ENCODE data around the gene USF1. TPM values are rescaled to one million over a fixed set of nuclear protein-coding genes. Genes with fewer than 3 reads are reported as not detected.
"Not testable (repeated sequence)": the region's sequence is repeated elsewhere in the genome, so short reads cannot be mapped to it uniquely, and the experiment has no call there.

Gene USF1
- total RNA-seq, 1 experiment from 2014 or later, result 169 TPM

DNA sequence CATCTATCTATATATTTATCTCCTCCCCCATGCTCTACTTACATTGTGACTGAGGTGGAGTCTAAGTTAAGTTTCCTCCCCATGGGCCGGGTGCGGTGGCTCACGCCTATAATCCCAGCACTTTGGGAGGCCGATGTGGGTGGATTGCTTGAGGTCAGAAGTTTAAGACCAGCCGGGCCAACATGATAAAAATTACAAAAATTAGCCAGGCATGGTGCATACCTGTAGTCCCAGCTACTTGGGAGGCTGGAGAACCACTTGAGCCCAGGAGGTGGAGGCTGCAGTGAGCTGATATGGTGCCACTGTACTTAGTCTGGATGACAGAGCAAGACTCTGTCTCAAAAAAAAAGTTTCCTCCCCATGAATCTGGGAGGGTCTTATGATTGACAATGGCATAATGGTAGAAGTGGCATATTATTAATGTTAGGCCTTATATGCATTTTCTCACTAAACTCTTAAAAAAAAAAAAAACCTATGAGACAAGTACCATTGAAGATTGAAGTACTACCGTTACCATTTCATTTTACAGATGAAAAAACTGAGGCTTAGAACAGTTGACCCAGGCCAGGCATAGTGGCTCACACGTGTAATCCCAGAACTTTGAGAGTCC lies 36.1 kb downstream of the USF1 start:
- peaks cover 3% of the 10 kb centered on the region for H3K36me3 ChIP-seq (replicated peaks; ENCODE audit: control insufficient read depth, insufficient read depth, low read length)
- no peaks in the 10 kb centered on the region for H3K27me3 ChIP-seq (ENCODE audit: control insufficient read depth, insufficient read depth, low read length)
- no peak overlapping the region for H3K4me3 ChIP-seq (ENCODE audit: insufficient read depth, low read depth, low read length)
- no peak for DNase-seq

DNA sequence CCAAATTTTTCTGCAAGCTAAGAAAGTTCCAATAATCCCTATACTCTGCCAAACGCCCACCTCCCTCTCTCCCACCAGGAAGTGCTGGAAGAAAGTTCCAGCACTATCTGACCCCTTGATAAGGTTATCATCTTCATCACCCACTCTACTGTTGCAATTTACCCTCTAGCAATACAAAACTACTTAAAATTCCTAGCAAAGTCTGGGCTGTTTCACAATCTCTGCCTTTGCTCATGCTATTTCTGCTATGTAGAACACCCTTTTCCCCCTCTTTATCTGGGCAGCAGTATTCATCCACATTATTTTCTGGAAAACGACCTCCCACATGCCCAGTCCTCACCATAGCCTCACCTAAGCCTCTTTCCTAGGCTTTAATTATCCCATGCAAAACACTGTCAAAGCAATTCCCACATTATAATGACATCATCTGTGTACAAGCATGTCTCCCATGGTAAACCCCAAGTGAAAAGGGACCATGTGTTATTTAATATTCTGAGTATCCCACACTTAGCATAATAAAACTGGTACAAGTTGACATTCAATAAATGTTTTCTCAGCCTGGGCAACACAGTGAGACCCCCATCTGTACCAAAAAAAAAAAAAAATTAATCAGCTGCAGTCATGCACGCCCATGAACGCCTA lies 36.8 kb downstream of the USF1 start:
- no peaks in the 10 kb centered on the region for H3K27me3 ChIP-seq (ENCODE audit: control insufficient read depth, insufficient read depth, low read length)
- peaks cover 3% of the 10 kb centered on the region for H3K36me3 ChIP-seq (replicated peaks; ENCODE audit: control insufficient read depth, insufficient read depth, low read length)
- no peak for DNase-seq

DNA sequence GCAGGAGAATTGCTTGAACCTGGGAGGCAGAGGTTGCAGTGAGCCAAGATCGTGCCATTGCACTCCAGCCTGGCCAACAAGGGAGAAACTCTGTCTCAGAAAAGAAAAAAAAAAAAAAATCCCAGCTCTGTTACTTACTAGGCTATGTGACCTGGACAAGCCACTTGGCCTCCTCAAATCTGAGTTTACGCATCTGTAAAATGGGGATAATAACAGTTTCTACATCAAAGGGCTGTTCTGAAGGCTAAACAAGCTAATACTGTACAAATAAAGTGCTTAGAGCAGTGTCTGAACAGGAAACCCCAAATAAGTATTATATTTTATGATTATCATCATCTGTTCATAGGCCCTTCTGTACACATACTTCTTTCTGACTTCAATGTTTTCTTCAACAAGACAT lies 38.4 kb downstream of the USF1 start:
- Histone ChIP-seq H3K36me3 (replicated peaks; ENCODE audit: control insufficient read depth, insufficient read depth, low read length) (peaks cover 2% of the 10 kb centered on the region), H3K4me3 (ENCODE audit: insufficient read depth, low read depth, low read length) (no peak overlapping the region), H3K27me3 (ENCODE audit: control insufficient read depth, insufficient read depth, low read length) (no peaks in the 10 kb centered on the region)
- DNase-seq, result no peak

More for the DNA sequence above, 36.8 kb downstream of the USF1 start:
- H3K4me3 ChIP-seq (ENCODE audit: insufficient read depth, low read depth, low read length), result no peak overlapping the region

DNA sequence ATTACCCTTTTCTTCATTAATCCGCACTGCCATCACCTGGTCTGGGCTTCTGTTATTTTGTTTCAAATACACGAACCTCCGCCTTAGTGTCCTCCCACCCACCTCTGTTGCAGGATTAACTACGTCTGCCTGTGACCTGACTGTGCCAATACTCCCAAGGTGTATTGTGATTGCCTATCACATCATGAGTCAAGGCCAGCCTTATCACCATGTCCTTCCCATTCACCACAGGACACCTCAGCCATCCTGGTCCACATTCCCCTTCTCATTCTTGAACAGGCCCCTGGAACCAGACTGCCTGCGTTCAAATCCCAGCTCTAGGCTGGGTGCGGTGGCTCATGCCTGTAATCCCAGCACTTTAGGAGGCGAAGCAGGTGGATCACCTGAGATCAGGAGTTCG lies 39.2 kb downstream of the USF1 start:
- no peak overlapping the region for H3K4me3 ChIP-seq (ENCODE audit: insufficient read depth, low read depth, low read length)
- peaks cover 2% of the 10 kb centered on the region for H3K36me3 ChIP-seq (replicated peaks; ENCODE audit: control insufficient read depth, insufficient read depth, low read length)
- no peaks in the 10 kb centered on the region for H3K27me3 ChIP-seq (ENCODE audit: control insufficient read depth, insufficient read depth, low read length)
- DNase-seq, result no peak

DNA sequence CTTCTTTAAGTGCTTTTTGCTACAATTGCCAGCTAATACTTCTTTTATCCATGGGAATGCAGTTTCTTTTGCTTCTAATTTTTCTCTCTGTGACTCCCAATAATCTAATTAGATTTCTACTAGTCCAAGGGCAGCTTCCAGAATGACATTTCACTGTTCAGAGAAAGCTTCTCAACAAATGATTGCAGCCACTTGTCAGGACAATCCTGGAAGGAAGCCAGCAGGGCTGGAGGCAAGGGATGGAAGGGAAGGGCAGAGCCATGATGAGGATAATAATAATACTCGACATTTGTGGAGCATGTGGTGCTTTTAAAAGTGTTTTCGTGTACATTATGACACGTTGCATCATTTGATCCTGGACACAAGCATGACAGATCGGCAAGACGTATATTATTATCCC lies 44.3 kb downstream of the USF1 start:
- H3K27me3 ChIP-seq (ENCODE audit: control insufficient read depth, insufficient read depth, low read length), result no peaks in the 10 kb centered on the region
- no peak overlapping the region for H3K4me3 ChIP-seq (ENCODE audit: insufficient read depth, low read depth, low read length)
- no peak for DNase-seq
- peaks cover 38% of the 10 kb centered on the region for H3K36me3 ChIP-seq (replicated peaks; ENCODE audit: control insufficient read depth, insufficient read depth, low read length)

DNA sequence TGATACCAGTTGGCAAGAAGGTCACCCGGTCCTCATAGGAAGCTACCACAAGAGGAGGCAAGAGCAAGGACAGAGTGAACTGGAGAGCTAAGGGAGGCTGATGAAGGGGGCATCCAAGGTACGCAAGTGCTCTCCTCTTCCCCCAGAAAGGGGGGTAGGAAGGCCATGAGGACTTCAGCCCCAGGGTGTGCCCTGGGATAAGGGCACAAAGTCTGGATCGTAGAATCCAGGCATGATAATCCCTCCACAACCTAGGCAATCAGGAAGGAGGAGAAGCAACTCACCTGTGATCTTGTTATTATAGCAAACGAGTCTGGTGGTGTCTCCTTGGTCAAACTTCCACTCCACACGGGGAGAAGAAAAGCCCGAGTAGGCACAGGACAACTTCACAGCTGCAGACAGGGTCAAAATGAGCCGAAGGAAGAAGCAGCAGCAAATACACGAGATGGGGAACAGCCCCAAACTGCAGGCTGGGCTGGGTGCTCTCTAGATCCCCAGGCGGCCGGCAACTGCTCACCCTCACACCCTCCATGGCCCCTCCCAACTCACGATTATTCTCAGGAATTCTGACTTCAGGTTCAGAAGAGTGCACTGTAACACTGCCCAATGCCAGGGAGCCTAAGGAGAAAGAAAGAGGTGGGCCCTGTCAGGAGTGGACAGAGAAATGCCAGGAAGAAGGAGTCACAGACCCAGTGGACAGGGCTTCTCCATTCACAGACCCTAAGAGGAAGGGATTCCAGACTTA lies 44.9 kb downstream of the USF1 start:
- Histone ChIP-seq H3K4me3 (ENCODE audit: insufficient read depth, low read depth, low read length) (no peak overlapping the region), H3K27me3 (ENCODE audit: control insufficient read depth, insufficient read depth, low read length) (no peaks in the 10 kb centered on the region), H3K36me3 (replicated peaks; ENCODE audit: control insufficient read depth, insufficient read depth, low read length) (peaks cover 38% of the 10 kb centered on the region)
- DNase-seq, result no peak

DNA sequence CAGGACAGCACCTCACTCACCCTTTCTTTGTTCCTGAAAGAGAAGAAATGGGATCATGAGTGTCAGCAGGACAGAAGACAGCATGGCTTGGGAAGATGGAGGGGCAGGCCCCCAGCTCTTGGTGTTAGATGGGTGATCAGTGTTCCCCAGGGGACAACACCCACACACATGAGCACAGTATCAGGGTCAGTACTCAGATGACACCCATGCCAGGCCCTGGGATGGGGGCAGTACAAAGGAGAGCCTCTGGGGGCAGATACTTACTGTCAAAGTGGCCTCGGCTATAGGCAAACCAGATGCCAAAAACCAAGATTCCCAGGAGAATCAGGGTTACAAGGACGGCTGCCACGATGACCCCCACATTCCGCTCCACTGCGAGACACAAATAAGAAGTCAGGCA lies 46.4 kb downstream of the USF1 start:
- H3K36me3 ChIP-seq (replicated peaks; ENCODE audit: control insufficient read depth, insufficient read depth, low read length), result peaks cover 38% of the 10 kb centered on the region
- H3K4me3 ChIP-seq (ENCODE audit: insufficient read depth, low read depth, low read length), result no peak overlapping the region
- no peaks in the 10 kb centered on the region for H3K27me3 ChIP-seq (ENCODE audit: control insufficient read depth, insufficient read depth, low read length)
- DNase-seq, result no peak

DNA sequence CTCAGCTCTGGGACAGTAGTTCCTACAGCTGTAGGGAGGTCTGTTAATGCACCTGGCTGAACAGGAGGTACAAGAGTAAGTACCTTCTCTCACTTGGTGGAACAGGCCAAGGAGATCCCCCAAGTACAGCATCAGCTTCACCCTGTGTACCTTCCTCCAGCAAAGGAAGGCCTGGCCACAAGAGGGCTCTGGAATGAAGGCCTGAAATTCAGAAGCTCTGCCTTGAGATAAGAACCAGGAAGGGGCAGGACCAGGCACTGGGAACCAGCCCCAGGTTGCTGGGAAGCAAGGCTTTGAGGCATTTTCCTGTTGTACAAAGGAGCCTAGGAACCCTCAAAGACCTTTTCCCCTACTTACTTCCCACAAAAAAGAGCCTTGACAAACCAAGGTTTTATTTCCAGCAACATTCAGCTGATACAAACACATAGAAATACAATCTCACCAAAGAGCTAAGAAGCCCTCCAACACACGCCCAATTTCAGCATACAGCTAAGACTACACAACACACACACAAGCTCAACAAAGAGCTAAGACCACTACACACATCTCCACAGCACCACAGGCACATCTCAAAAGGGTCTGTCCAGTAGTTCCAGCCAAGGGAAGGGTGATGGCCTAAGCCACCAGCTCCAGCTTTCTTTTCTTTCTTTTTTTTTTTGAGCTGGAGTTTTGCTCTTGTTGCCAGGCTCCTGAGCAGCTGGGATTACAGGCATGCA lies 48.3 kb downstream of the USF1 start:
- no peak overlapping the region for H3K4me3 ChIP-seq (ENCODE audit: insufficient read depth, low read depth, low read length)
- peaks cover 38% of the 10 kb centered on the region for H3K36me3 ChIP-seq (replicated peaks; ENCODE audit: control insufficient read depth, insufficient read depth, low read length)
- DNase-seq, result peak; percentile 74
- H3K27me3 ChIP-seq (ENCODE audit: control insufficient read depth, insufficient read depth, low read length), result no peaks in the 10 kb centered on the region

DNA sequence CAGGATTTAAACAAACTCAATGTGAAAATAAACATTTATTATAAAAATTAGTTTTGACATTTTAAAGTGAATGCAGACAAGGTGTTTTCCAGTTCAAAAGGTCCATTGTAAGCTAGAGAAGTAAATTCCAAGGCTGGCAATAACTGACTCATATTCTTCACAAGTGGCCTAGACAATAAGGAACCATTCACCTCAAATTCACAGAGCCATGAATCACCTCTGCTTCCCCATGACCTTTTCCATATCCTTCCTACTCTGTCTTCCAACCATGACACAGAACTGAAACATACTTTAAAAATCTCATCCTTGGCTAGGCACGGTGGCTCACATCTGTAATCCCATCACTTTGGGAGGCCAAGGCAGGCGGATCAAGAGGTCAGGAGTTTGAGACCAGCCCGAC lies 49.6 kb downstream of the USF1 start:
- Histone ChIP-seq H3K27me3 (ENCODE audit: control insufficient read depth, insufficient read depth, low read length) (no peaks in the 10 kb centered on the region), H3K4me3 (ENCODE audit: insufficient read depth, low read depth, low read length) (no peak overlapping the region), H3K36me3 (replicated peaks; ENCODE audit: control insufficient read depth, insufficient read depth, low read length) (peaks cover 36% of the 10 kb centered on the region)
- no peak for DNase-seq

DNA sequence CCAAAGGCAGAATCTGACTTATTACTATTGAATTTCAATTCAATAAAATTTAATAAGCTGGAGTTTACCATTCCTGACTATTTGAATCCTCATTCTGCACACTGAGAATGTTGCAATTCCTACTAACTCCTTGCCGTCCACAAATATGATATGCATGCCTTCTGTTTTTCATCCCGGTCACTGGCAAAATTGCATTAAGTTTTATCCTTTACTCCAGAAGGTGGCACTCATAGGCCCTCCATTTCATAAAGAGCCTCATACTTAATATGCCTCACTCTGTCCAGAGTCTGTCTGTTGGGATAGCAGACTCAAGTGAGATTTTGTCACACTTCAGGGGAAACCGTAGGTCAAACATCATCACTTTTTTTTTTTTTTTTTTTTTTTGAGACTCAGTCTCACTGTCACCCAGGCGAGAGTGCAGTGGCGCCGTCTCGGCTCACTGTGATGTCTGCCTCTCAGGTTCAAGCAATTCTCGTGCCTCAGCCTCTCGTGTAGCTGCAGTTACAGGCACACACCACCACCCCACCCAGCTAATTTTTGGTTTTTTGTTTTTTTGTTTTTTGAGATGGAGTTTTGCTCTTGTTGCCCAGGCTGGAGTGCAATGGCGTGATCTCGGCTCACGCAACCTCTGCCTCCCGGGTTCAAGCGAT lies 52.1 kb downstream of the USF1 start:
- DNase-seq, result no peak
- H3K4me3 ChIP-seq (ENCODE audit: insufficient read depth, low read depth, low read length), result no peak overlapping the region
- peaks cover 12% of the 10 kb centered on the region for H3K36me3 ChIP-seq (replicated peaks; ENCODE audit: control insufficient read depth, insufficient read depth, low read length)
- H3K27me3 ChIP-seq (ENCODE audit: control insufficient read depth, insufficient read depth, low read length), result no peaks in the 10 kb centered on the region

DNA sequence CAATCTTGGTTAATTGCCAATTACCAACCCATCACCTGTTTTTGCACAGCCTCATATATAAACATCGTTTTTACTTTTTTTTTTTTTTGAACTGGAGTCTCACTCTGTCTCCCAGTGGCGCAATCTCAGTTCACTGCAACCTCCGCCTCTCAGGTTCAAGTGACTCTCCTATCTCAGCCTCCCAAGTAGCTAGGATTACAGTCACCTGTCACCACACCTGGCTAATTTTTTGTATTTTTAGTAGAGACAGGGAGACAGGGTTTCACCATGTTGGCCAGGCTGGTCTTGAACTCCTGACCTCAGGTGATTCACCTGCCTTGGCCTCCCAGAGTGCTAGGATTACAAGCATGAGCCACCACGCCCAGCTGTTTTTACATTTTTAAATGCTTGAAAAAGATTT lies 53.7 kb downstream of the USF1 start:
- H3K27me3 ChIP-seq (ENCODE audit: control insufficient read depth, insufficient read depth, low read length); H3K4me3 ChIP-seq (ENCODE audit: insufficient read depth, low read depth, low read length); DNase-seq; H3K36me3 ChIP-seq (replicated peaks; ENCODE audit: control insufficient read depth, insufficient read depth, low read length): not testable (repeated sequence)

Other genes starting within 250 kb of the USF1 start
- gene LY9, start 249.8 kb downstream of the USF1 start, total RNA-seq (2014; rRNA removed; shearing (Covaris generic)), result 0.24 TPM in 1 of 2 replicates, not detected in the other
- gene CD244, start 183.1 kb downstream of the USF1 start, total RNA-seq (2014; rRNA removed; shearing (Covaris generic)), result not detected in 2 replicates
- gene ITLN1, start 160.8 kb downstream of the USF1 start, total RNA-seq (2014; rRNA removed; shearing (Covaris generic)), result not detected in 2 replicates
- 2.7 and 5.2 TPM in 2 replicates for gene ITLN2, start 91.2 kb downstream of the USF1 start, total RNA-seq (2014; rRNA removed; shearing (Covaris generic))
- 211 and 255 TPM in 2 replicates for gene F11R, start 24.8 kb downstream of the USF1 start, total RNA-seq (2014; rRNA removed; shearing (Covaris generic))
- gene TSTD1, start 7.0 kb downstream of the USF1 start, total RNA-seq (2014; rRNA removed; shearing (Covaris generic)), result 91.3 and 114 TPM in 2 replicates
- gene ARHGAP30, start 23.9 kb upstream of the USF1 start, total RNA-seq (2014; rRNA removed; shearing (Covaris generic)), result 0.11 TPM in 1 of 2 replicates, not detected in the other
- not detected in 2 replicates for gene NECTIN4, start 43.6 kb upstream of the USF1 start, total RNA-seq (2014; rRNA removed; shearing (Covaris generic))
- gene KLHDC9, start 52.4 kb upstream of the USF1 start, total RNA-seq (2014; rRNA removed; shearing (Covaris generic)), result 21.9 and 23.2 TPM in 2 replicates
- 46.8 and 60.6 TPM in 2 replicates for gene PFDN2, start 72.1 kb upstream of the USF1 start, total RNA-seq (2014; rRNA removed; shearing (Covaris generic))
- 75.9 and 81.5 TPM in 2 replicates for gene NIT1, start 72.1 kb upstream of the USF1 start, total RNA-seq (2014; rRNA removed; shearing (Covaris generic))
- 52.8 and 63.6 TPM in 2 replicates for gene DEDD, start 86.7 kb upstream of the USF1 start, total RNA-seq (2014; rRNA removed; shearing (Covaris generic))
- gene UFC1, start 108.0 kb upstream of the USF1 start, total RNA-seq (2014; rRNA removed; shearing (Covaris generic)), result 81.9 and 86.1 TPM in 2 replicates
- gene USP21, start 113.5 kb upstream of the USF1 start, total RNA-seq (2014; rRNA removed; shearing (Covaris generic)), result 10.7 and 12.0 TPM in 2 replicates
- 57.3 and 64.7 TPM in 2 replicates for gene PPOX, start 120.4 kb upstream of the USF1 start, total RNA-seq (2014; rRNA removed; shearing (Covaris generic))
- 105 and 106 TPM in 2 replicates for gene B4GALT3, start 131.5 kb upstream of the USF1 start, total RNA-seq (2014; rRNA removed; shearing (Covaris generic))
- 9.0 and 11.7 TPM in 2 replicates for gene ADAMTS4, start 153.1 kb upstream of the USF1 start, total RNA-seq (2014; rRNA removed; shearing (Covaris generic))
- 278 and 312 TPM in 2 replicates for gene NDUFS2, start 156.4 kb upstream of the USF1 start, total RNA-seq (2014; rRNA removed; shearing (Covaris generic))
- 0.35 TPM in 1 of 2 replicates, not detected in the other for gene FCER1G, start 169.3 kb upstream of the USF1 start, total RNA-seq (2014; rRNA removed; shearing (Covaris generic))
- 7.2 TPM in 1 of 2 replicates, not detected in the other for gene APOA2, start 177.7 kb upstream of the USF1 start, total RNA-seq (2014; rRNA removed; shearing (Covaris generic))
- 32.7 and 38.1 TPM in 2 replicates for gene TOMM40L, start 180.1 kb upstream of the USF1 start, total RNA-seq (2014; rRNA removed; shearing (Covaris generic))
- gene NR1I3, start 192.2 kb upstream of the USF1 start, total RNA-seq (2014; rRNA removed; shearing (Covaris generic)), result not detected in 2 replicates
- 0.35 TPM in 1 of 2 replicates, not detected in the other for gene PCP4L1, start 212.8 kb upstream of the USF1 start, total RNA-seq (2014; rRNA removed; shearing (Covaris generic))

Measured in H7 (cell line).